Ramos (cell line): Measurements from ENCODE around the gene MVB12B.

Experiments
- in situ Hi-C: fragments of 300-500 bp; cut with MboI; formaldehyde crosslinking; loops from one replicate; pipeline ENCODE4 v1.14.3; 2022; ENCODE audit warnings: low sequenced_read_pairs; ENCODE audit not compliant: unreplicated experiment

Gene MVB12B

DNA sequence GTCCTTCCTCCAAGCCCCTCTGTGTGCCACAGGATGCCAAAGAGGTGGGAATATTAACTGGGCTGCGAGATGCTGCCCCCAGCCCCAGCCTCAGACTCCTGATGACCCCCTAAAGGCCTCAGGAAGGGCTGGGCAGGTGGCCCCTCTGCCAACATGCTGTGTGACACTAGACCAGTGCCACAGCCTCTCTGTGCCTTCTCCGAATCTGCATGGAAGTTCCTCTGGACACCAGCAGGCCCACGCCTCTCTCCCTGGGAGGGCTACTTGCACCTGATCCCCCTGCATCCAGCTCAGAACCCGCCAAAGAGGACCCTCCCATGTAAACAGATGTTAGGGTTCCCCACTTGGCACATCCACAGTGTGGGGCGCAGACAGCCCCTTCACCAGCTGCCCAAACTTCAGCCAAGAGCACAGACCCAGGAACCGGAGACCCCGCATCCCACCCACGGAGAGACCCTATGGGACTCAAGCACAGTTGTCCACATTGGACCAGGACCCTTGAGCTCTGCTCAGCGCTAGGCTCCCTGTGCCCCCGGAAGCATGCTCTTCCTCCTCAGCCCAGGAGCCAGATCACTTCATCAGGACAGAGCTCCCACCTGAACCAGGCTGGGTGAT, 195.5 kb downstream of the MVB12B start:
- in situ Hi-C loops, result no loop called here

DNA sequence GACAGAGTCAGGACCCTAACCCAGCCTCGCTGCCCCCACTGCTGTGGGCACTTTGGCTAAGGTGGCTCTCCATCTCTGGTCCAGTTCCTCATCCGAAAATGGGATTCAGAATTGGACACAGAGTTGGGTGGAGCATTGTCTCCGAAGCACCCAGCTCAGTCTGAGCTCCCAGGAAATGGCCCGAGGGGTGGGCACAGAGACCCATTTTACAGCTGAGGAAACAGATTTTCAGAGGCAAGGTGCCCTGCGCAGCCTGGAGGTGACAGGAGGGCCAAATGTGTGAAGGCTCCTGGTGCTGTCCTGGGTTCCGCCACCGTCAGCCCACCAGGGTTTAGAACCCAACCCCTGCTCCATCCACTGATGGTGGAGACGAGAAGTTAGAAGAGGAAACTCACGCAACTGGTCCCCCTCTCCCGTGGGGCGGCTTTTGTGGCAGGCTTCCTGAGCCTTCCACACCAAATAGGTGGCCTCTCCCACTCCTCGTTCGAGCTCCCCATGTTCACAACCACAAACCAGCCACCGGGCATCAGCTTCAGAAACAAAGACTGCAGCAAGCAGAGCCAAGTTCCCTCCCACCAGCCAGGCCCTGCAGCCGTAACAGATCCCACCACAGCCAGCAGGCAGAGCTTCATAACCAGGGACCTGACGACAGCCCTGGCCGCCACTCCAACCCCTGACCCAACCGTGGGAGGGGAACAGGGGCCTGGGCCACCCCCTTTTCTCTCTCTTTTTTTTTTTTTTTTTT, 196.2 kb downstream of the MVB12B start:
- in situ Hi-C loops, result no loop called here

DNA sequence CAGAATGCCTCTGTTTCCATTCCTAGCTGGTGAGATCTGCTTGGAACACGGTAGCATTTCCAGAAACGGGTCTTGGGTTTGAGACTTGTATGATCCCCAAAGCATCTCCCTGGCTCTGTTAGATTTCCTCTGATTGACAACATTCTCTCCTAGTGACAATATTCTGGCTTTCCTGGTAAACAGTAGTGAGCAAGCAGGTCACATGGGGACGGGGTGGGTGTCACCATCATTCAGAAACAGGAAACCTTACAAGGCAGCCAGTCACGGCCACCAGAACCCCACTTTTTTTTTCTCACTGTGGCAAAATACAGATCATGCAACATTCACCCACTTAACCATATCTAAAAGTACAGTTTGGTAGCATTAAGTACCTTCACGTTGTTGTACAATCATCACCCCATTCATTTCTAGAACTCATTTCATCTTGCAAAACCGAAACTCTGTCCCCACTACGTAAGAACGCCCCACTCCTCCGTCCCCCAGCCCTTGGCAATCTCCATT, 197.0 kb downstream of the MVB12B start:
- in situ Hi-C loops, result no loop called here

DNA sequence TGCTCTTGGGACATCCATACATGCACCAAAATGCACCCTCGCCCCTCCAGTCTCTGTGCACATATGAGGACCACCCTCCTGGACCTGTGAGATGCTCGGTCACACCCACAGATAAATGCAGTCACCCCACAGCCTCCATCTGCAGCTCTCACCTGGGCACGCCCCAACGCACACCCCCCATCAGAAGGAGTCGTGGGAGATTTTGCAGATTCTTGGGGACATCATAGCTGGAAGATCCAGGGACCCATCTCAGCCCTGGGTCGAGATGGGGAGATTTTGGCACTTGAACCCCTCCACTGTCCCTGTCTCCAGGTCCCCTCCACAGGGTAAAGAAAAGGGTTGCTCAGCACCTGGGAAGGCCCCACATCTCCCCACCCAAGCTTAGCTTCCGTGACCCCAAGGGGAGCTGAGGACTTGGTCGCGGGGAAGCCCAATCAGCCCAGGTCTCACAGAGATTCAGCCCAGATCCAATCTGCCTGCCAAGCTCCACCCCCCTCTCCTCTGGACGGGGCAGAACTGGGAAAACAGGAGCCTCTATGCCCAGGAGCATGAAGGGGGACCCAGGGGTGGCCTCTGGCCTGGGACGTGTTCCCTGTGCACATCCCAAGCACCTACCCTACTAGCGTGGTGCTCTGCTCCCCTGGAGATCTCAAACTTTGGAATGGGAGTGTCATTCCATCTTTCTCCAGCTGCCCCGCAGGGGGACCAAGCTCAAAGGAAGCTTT, 197.9 kb downstream of the MVB12B start:
- in situ Hi-C loops, result no loop called here

DNA sequence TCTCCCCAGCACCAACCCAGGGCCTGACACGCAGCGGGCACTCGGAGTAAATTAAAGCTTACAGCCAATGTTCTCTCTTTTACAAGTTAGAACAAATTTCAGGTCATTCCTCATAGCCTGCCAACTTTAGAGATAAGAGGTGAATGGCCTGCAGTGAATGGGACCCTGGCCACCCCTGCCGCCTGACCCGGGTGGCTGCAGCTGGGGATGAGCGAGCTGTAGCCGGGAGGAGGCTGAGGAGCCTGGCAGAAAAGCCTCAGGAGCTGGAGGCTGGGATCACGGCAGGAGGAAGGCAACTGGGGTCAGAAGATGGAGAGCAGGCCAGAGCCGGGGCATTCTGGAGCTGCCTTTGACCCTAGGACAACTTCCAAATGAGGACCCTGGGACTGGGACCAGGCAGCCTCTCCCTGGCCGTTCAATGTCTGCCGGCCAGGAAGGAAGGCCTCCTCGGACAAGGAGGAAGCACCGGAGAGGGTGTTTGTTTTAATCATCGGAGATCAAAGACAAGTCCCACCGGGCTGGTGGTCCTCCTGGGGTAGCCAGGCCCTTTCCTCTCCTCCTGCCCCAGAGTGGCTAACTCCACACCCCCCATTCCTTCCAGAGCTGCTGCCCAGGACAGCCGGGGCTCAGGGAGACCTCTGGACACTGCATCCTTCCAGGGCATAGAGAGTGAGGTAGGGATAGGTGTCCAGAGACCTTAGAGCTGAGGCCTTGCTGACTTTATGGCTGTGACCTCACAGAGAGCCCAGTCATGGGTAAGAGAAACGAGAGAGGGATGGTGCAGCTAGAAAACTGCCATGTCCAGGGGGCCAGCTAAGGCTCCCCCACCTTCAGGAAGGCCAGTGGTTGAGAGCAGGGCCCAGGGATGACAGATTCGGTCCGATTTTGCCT, 199.8 kb downstream of the MVB12B start:
- in situ Hi-C loops, result no loop called here

DNA sequence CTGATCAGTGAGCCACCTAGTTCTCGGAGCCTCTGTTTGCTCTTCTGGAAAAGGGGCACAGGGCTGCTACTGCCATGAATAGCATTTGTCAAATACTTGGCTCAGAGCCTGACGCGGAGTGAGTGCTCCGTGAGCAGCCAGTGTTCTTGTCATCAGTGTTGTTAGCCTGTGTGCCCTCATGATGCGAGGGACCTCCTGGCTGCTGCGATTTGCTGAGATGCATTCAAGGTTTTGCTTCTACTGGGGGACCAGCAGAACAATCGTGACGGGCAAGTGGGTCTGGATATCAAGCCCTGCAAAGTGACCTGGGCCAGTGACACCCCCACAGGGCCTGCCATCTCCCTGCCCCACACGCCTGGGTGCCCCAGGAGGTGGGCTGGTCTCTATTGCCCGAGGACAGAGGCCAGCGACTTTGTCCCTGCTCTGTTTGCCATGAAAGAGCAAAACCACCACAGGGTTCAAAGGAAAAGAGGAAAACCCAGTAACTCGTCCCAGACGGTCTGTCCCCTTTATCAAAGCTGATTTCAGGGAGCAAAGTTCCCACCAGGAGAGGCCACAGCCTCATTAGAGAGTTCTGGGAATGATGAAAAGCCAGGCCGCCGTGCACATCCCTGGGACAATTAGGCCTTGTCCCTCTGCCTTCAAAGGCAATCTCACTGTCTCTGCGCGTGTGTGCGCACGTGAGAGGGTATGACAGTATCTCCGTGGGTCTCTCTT, 200.6 kb downstream of the MVB12B start:
- in situ Hi-C loops, result no loop called here

DNA sequence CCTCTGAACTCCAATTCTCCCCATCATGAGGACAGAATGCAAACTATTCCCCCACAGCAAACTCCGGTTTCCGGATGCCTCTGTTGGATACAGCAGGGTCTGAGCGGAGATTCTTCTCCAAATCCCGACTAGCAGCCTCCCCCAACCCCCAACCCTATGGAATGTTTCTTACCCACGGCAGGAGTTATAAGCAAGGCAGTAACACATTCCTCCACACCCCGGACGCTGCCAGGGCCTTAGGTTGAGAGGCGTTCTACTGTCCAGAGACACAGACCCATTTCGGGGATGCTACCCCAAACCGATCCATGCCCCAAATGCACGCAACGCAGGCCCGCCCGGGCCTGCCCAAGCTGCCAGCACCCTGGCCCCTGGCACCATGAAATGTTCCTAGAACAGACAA, 201.5 kb downstream of the MVB12B start:
- in situ Hi-C loops, result no loop called here

DNA sequence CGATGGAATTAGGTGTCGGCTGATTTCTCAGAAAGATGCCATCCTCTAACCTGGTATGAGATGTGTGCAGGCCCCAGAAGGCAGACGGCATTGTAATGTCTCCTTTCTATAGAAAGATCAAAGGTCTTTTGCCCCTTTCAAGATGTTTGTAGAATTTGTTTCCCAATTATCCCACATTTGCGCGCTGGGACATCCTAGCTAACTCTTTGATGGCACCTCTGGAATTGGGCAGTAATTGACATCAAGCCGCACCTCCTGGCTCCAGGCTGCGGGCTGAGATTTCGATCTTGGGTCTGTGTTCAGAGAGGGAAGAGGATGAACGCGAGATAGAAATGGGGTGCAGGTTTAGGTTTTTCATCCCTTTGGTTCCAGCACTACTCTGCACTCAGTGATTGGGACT, 202.3 kb downstream of the MVB12B start:
- in situ Hi-C loops, result no loop called here

DNA sequence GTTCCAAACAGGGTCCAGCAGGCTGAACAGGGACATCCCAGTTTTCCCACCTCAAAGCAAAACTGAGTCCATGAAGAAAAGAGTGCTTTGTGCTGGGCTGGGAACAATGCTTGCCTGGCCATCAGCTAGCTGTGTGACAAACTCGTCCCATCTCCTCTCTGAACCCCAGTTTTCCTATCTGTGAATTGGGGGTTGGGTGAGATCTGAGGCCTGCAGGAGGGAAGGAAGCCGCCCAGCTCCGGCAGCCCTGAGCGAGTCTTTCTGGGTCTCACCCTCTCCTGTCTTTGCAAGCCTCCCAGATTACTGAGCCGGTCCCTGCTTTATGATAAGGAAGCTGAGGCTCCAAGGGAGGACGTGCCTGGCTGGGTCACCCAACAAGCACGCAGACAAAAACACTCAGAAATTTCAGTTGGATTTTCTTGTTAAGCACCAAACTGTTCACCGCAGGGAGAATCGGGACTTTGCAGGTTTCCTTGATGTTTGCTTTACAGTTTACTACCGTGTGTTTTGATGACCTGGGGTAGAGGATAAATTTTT, 204.5 kb downstream of the MVB12B start:
- in situ Hi-C loops, result no loop called here

DNA sequence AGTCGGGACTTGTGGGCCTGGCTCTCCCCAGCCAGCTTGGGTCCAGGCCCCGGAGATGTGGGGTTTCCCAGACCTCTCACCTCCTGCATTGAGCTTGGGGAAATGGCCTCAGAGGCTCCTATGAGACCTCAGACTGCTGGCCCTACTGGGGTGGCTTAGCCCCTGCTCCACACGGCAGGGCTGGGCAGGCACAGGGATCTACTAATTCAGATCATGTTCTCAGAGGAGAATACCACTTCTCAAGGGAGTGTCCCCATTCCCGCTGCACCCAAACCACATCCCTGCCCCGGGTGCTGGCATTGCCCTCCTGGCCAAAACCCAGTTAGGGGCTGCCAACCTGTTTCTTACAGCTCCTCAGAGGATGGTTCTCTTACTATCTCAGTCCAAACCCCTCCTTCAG, 205.0 kb downstream of the MVB12B start:
- in situ Hi-C loops, result no loop called here

DNA sequence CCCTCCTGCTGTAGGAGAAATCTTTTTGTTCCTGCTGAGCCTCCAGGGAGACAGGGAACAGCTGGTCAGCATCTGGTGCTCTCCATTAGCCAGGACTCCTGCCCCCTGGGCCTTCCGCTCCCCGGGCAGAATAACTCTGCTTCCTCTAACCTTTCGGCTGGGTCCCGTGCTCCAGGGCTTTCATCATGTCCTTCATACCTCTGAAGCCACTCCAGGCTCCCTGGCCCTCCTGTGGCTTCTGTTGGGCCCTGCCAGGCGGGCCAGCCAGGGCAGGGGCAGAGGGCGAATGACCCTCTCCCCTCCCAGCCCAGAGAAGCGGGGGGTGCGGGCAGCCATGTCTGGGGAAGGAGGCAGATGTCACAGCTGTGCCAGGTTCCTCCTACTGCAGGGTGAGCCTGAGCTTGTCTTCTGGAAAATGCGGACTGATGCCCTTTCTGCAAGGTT, 205.4 kb downstream of the MVB12B start:
- in situ Hi-C loops, result no loop called here

DNA sequence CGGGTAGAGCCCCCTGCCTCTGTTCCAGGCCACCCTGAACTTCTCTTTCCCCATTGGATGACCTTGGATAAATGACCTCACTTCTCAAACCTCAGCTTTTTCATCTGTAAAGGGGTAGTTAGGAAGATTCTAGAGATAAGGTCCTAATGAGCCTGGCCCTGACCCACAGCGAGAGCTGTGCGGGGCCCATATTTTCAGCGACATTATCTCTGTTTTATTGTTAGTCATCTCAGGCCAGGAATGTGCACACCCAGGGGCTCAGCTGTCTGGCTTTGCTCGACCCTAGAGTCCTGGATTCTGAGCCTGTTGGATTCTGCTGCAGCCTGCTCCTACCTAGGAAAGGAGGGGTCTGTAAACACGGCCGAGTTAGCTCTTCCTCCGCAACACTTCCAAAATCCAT, 205.9 kb downstream of the MVB12B start:
- in situ Hi-C loops, result no loop called here

DNA sequence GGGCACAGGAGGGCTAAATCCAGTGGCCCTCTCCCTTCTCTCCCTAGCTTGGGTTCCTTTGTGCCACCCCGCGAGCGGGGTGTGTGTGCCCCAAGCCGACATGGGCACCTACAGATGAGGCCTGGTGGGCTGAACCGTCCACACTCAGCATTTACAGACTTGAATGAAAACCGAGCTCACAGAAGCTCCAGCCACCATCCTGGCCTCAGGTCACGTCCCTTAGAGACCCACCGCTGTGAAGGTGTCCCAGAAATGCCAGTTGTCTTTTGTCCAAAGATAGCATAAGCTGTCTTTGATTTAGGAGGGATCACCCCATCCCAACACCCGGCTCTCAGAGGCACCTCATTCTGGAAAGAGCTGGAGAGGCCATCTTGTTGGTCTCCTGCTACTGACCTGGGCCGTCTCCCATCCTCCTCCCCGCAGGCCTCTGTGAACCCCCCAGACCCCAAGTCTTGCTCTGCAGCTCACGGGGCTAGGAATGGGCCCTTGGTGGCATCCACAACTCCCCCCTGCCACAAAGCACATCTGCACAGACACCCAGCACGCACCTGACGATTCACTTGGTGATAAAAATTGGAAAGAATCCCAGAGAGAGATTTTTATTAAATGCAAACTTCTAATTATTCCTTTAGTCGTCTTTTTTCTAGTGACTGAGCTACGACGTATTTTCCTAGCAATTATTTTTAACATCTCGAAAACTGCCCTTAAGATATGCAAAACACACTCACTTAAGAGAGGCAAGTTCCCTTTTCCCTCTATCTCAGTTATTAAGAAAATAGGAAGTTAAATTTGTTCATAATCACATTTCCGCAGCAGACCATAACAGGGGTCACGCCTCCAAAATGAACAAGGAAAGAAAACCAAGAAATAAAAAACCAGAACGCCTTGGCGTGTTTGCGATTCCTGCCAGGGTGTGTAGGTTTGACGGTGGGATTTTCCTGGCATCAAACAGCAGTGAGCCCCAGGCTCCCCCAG, 206.6 kb downstream of the MVB12B start:
- in situ Hi-C loops, result no loop called here

DNA sequence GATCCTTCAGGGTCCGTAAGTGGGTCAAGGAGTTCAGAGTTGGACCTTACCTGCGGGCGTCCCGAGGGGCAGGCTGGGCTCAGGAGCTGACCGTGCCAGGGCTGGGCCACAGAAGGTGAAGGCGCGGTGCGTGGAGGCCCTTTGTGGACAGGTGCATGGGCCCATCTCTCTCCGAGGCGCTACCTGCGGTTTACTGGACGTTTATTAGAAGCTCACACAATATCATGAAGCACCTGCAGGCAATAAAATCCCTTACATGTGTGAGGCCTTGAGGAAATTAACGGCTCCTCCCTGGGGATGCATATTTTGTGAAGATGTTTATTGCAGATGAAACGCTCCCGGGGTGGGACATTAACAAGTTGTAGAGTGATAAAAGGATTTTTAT, 207.3 kb downstream of the MVB12B start:
- in situ Hi-C loops, result no loop called here

DNA sequence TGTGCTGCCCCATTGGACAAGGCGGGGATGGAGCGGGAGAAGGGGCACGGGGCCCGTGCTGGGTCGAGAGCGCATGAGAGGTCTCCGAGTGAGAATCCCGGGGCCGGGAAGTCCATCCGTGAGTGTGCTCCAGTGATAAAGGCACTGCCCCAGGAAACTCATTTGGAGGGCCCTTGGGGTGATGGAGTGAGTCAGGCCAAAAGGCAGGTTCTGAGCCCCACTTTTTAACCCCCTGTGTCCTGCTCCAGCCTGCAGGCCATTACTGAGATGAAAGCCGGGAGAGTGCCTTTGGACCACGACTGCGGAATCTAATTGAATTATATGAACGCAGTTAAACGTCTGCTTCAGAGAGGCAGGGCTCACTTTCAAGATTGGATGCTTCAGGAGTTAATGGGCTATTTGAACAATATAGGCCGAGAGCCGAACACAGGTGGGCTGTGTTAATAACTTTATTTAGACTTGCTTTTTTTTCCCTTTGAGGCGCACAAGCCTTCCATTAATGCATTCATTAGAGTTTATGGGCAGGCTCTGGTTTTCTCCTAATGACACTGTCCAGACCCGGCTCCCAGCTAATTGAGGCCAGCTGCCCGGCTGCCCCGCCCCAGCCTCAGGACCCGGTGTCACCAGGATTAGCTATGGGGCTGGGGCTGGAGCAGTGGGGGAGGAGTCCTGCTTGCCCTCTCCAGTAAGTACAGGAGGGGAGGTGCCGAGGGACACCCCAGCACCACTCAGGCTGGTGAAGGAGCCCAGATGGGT, 208.0 kb downstream of the MVB12B start:
- in situ Hi-C loops, result no loop called here

DNA sequence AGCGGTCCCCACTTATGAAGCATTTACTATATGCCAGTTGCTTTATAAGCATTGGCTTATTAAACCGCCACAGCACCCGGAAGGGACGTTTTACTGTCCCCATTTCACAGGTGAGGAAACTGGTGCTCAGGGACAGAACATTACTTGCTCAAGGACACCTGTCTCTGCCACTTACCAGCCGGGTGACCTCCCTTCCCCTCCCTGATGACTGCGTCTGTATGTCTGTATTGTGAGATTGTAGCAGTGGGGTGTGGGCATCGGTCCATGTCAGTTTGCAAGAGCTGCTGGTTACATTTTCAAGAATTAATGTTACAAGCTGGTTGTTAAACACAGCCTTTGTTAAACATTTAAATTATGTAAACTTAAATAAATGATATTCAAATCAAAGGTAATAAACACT, 209.5 kb downstream of the MVB12B start:
- in situ Hi-C loops, result no loop called here

DNA sequence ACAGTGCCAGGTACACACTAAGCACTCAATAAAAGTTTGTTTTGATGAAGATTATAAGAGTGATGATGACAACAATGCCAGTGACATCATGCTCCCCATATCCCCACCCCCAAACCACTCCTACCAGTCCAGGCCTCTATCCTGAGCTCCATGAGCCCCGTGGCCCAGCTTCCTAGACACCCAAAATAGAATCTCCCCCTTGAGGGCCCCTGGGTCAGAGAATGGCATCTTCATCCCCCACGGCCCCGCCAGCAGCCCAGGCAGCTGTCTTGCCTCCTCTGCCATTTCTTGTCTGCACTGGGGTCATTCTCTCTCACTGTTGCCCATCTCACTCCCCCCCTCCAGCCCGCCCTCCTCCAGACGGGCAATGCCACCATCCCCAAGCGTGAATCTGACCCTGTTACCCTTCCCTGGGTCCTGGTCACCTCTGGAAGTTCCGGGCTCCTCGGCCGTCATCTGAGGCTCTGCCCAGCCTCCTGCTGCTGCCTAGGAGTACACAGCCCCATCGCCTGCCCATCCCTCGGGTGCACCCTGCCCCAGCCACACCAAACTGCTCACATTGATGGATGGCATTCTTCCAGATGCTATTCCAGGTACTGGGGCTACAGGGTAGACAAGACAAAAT, 210.3 kb downstream of the MVB12B start:
- in situ Hi-C loops, result no loop called here
